Hematopoietic multipotent progenitor cell (in vitro differentiated cells): ENCODE data around the gene ANGPT4. TPM values are rescaled to one million over a fixed set of nuclear protein-coding genes. Genes with fewer than 3 reads are reported as not detected.
"Not testable (repeated sequence)": the region's sequence is repeated elsewhere in the genome, so short reads cannot be mapped to it uniquely, and the experiment has no call there.

Source experiments
- DNase-seq, 3 donors: peaks; one replicate each; pipeline ENCODE4 v3.0.0-alpha.2; 2011 to 2015; ENCODE audit warnings: low read depth in 2 of 3, low spot score in 2 of 3
- total RNA-seq: library from RNA; depleted of rRNA; stranded (reverse); fragments of >200 nt; gene quantifications from one replicate; pipeline ENCODE4 v1.2.3, GENCODE V29; 2012

The ANGPT4 gene
- total RNA-seq, 1 donor, result not detected

DNA sequence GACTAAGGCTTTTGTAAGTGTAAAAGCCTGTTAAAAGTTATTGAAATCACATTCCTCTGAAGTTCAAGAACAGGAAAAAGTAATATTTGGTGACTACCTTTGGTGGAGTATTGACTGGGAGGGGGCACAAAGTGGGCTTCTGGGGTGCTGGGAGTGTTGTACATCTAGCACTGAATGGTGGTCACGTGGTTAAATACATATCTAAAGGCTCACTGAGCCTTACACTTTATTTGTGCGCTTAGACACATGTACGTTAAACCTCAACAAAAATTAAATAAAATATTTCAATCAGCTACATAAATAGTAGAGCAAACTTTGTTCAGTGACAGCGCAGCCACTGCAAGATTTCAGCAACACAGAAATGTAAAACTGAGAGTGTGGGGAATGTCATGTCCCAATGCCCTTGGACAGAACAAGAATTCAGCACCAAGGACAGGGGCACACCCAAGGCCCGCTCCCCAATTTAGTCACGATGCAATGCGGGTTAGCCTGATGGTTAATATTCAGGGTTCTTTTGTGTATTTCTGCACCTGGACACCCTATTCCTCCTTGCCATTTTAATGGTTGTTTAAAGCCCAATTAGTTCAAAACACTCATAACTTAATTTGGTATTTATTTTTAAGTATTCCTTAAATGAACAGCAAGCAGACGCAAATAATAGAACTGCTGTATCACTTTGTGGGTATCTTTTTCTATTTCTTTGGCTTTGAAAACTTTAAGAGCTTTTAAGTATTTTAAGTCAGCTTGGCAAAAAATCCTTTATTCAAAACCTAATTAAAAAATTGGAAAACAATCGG lies 37.4 kb downstream of the ANGPT4 start:
- peak in 2 of 3 donors; percentile 35 to 64 for DNase-seq

DNA sequence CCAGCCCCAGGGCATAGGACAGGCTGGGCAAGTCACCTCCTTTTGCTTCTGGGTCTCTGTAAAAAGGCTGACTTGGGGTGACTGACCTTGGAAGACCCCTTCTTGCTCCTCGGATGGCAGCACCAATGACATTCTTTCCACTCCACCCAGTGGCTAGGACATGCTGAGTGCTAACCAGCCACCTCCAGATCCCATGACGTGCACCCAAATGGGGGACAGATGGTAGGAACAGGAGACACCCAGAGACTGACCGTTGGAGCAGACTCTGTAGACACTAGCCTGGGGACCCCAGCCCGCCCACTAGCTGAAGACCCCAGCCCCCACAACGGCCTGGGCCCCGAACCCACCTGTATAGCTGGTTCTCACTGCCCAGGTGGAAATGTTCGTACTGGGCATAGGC lies 38.3 kb downstream of the ANGPT4 start:
- no peak for DNase-seq

DNA sequence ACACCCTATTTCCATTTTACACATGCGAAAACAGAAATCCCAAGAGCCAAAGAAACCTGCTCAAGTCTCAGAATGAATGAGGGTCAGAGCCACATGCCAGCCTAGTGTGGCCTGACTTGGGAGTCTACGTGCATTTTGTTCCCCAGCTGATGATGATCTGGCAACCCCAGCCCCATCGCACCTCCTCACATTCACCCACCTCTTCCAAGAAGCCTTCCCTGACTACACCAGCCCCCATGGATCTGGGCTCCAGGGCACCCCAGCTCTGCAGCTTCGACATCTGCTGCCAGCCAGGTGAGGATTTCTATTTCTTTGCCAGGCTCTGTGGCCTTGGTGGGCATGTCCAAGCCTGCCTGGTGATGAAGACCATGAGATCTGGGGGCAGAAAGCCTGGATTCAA lies 41.0 kb downstream of the ANGPT4 start:
- DNase-seq, result no peak

DNA sequence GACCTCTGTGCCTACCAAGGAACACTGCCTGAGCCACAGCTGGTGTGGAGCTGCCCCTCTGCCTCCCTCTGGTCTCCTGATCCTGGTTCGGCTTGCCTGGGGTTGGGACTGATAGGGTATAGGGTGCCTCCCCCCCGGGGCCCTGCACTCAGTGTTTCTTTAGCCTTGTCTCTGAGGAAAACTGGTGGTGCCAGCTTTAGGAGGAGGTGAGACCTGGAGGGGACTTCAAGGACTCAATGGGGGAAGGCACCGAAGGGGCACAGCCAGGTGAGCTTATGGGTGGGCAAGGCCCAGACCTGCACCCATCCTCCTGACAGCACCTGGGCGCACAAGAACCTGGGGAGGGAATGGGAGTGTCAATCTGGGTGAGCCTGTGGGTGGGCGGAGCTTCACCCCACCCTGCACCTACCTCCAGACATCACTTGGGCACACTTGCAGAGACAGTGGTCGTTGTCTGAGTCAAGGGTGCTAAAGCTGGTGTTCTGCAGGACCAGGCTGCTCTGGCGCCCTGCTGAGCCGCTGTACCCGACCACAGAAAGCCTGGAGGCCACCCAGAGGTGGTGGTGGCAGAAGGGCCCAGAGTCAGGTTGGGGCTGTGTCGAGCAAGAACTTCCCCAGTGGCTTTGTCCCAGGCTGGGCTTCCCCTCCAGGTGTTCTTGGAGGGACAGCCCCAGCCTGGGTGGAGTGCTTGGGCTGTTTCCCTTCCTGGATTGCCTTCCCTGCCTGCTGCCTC lies 42.1 kb downstream of the ANGPT4 start:
- no peak for DNase-seq

DNA sequence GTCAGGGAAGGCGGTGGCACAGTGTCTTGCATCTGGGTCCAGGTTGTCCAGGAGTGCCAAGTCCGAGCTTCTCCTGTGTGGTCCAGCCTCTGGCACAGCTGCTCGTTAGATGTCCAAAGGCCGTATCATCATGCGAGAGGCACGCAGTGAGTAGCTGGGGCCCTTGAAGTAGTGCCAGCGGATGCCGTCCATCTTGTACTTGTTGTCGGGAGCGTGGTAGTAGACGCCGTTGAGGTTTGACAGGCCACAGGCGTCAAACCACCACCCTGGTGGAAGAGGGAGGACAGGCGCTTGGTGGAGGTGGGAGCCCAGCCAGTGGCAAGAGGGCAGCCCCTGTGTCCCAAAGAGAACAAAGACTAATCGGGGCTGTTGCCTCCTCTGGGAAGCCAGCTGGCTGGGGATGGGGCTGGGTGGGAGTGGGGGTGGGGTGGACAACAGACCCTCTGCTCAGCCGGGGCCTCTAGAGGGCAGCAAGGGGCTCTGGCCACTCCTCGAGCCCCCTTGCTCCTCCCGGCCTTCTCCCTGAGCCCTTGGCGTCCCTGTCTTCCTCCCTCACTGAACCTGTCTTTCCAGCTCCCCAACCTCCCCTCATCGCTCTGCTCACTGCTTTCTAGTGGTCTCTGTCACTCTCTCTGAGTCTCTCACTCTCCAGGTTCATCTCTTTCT lies 43.1 kb downstream of the ANGPT4 start:
- DNase-seq, result no peak

DNA sequence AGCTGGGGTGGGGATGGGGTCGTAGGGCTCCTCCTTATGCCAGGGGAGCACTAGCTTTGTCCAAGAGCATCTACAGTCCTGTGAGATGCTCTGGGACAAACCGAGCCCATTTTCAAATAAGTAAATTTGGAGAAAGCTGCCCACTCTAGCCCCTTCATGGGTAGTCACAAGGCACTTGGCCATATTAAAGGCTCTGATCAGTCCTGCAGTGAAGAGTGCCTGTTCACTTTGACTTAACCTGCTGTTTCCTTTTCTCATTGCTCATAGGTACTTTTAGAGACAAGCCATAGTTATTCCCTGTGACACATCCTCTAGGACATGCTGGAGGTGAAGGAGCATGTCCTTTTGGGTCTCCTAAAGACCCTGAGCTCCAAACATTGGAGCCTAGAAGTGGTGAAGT lies 44.2 kb downstream of the ANGPT4 start:
- DNase-seq, result no peak

DNA sequence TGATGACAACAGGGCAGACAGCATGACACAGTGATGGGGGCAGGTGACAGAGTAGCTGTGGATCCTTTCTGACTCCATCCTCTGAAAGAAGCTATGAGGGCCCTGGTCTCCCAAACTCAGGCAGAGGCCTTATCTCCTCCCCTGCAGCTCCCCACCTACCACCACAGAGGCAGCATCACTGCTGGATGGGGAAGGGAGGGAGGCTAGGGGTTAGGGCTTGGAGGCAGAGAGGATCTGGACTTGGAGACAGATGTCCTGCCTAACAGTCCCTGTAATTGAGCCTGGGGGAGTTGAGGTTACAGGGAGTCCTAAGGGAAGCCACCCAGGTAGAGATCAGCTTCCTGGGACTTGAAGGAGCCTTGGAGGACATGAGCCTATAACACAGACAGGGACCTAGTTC lies 44.7 kb downstream of the ANGPT4 start:
- no peak for DNase-seq

DNA sequence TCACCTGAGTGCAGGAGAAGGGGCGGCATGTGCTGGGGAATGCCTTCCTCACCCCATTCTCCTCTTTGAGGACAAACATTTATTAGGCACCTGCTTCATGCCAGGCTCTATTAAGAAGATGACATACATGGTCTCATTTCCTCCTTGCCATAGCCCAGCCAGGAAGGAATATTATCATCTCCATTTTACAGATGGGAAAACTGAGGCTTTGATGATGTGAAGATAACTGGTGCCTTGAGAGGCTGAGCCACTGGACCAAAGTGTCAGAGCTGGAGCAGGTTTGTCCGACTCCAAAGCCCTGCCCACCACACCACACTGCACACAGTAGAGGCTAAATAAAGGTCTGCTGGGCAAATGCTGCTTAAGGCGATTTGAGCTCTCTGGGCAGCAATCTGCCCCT lies 45.4 kb downstream of the ANGPT4 start:
- no peak for DNase-seq

DNA sequence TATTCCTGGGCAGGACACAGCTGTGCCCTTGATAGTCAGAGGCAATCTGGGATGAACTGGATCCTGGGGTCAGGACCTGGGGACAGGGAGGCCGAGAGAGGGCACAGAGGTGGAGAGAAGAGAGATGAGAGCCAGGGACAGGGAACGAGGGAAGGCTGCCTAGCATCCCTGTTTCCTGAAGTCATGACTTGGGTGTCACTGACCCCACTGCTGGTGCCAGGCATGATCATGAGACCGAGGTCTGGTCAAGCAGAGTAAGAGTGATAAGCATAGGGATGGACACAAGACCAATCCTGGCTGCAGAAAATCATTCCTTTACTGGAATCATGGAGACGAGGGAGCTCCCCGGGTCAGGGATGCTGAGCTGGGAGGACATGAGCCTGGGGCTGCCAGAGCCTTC lies 46.5 kb downstream of the ANGPT4 start:
- no peak for DNase-seq

DNA sequence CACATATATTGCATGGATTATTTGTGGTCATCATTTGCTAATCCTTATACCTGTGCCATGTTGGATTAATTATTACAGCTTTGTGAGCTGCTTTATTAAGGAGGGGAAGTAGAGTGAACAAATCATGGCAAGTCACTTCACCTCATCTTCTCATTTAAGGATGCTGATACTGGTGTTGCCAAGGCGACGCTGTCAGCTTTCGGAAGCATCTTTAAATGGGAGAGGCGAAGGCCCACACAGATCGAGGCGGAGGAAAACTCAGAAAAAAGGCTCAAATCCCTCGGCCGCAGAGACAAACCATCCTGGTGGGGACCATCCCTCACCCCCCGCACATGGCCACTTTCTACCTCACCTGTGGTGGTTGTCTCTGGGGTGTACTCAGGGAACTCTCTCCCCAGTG lies 47.9 kb downstream of the ANGPT4 start:
- no peak for DNase-seq

DNA sequence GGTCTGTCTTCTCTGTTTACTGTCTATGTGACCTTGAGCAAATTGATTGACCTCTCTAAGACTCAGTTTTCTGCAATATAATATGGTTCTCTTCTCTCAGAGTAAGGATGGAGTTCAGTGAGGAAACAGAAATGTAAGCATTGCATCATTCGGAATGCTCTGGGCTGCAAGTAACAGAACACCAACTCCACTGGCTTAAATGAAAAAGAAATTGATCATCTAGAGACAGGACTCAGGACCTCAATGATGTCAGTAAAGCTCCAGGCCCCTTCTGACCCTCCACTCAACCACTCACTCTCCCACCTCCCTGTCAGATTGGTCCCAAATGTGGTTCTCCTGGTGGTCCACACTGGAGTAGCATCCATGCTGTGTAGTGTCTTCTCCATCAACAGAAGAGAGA lies 50.7 kb downstream of the ANGPT4 start:
- no peak for DNase-seq

DNA sequence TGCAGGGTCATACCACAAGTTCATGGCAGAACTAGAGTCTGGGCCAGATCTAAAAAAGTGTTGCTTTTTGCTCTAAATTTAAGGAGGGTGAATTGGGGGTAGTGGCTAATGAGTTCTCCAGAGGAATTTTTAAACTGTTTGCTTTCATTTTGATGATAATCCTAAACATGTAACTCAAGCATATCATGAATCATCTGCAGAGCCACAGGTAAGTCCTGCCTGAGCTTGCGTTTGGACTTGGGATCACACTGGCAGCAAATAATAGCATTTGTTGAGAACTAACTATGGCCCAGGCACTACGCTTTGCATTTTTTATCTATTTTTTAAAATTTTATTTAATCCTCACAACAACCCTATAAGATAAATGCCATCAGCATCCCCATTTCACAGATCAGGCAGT lies 55.2 kb downstream of the ANGPT4 start:
- no peak for DNase-seq

DNA sequence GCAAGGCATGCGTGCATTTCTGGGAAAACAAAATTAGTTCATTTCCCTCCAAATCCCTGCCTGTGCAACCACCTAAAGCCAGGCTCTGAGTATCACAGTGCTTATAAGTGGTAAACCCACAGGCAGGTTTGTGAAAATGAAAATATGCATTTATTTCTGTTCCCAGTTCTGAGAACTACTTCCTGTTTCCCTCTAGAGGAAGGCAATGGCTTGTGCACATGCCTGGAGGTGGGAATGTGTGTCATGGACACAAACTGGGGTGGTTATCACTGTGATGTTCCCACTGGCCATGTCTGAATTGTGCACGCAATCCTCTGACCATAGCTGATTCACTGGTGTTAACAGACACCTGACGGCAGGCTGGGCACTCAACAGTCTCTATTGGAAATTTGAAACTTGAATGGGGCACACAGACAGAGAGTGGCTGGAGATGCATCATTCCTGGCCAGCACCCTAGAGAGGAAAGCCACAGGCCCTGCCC lies 56.3 kb downstream of the ANGPT4 start:
- no peak for DNase-seq

DNA sequence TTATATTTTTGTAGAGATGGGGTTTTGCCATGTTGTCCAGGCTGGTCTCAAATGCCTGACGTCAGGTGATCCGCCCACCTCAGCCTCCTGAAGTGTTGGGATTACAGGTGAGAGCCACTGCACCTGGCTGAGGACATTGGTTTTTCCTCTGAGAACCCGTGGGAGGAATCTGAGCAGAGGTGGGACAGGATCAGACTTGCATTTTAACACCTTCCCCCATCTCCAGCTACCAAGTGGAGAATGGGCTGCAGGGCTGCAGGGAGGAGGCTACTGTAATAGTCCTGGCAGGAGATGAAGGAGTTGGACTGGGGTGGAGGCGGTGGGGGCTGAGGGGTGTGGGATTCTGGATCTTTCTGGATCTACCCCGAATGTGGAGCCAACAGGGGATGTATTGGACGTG lies 58.1 kb downstream of the ANGPT4 start:
- no peak for DNase-seq

DNA sequence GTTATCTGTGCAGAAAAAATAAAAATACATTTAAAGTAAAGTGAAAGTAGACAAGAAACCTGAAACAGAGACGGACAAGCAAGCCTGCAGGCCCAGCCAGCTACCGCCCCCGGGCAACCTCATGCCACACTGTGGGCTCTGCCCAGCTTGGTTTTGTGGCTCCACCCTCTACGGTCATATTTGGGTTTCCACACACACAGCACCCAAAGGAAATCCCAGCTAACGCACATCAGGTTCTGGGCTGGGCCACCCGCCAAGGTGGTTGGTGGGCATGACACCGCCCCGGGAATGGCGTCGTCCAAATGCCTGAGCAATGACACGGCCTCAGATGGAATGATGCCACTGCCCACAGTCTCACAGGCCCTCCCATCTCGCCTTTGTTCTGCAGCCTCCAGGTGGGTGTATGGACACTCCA lies 59.8 kb downstream of the ANGPT4 start:
- peak in 1 of 3 donors; percentile 58 for DNase-seq

DNA sequence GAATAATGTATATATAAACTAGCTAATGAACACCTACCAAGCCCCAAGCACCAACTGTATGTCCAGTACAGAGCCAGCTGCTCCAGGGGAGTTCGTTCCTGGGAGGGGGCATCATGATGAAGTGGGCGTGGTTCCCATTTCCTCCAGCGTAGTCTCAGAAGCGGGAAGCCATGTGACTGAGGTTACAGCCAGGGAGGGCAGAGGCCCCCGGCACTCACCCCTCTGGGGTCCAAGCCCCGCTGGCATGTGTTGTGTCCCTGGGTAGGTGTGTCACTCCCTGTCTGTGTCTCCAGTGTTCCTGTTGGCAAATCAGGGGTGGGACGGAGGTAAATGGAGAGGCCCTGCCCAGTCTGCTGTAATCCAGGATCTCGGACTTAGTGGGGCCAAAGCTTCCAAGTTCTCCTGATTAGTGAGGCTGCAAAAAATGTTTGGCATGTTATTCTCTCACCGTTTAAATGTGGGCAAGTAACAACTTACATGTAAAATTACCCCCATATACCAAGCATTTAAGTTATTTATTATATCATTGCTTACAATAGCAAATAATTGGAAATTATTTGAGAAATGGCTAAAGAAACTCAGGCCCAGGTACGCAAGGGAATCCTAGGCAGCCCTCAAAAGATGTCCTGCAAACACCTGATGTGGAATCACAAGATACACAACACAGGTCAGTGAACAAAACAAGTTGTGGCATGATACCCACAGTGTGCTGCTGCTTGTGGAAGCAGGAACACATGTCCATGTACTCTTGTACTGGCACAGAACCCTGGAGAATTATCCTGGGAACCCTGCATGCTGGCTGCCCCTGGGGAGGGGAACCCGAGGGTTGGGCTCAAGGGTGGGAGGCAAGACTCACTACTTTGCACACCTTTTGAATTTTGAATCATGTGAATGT lies 60.4 kb downstream of the ANGPT4 start:
- DNase-seq, result peak in 1 of 3 donors; percentile 28

DNA sequence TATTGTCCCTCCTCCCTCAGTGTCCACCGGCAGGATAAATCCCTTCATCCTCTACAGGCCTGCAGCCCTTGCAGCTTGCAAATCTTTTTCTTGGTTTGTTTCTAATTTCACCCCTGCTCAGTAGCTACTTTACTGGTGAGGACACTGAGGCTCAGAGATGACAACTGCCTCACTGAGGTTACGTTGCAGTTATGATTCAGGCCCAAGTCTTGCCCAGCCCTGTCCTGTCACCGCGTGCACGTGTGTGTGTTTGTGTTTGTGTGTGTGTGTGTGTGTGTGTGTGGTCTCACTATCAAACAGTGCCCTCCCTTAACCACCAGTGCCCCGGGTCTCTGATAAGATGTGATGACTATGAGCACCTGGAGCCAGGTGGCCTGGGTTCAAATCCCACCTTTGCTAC lies 61.5 kb downstream of the ANGPT4 start:
- DNase-seq, result no peak

DNA sequence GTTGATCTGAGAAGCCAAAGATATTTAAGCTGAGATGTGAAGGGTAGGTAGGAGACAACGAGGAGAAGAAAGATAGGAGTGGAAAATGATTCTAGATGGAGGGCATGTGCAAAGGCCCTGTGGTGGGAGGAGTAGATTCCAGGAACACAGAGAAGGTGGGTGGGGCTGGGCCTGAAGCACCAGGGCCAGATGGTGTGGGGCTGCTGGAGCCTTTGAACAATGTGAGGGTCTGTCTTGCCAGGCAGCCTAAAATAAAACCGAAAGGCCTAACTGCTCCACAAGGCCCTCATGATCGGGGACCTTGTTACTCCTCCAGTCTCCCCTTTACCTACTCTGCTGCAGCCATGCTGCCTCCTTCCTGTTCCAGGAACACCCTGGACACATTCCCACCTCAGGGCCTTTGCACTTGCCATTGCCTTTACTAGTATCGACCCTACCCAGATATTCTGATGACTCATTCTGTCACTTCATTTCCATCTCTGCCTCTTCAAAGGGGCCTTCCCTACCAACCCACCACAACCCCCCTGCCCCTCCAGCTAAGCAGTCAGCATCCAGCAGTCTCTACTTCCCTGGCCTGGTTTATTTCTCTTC lies 62.6 kb downstream of the ANGPT4 start:
- DNase-seq, result no peak

DNA sequence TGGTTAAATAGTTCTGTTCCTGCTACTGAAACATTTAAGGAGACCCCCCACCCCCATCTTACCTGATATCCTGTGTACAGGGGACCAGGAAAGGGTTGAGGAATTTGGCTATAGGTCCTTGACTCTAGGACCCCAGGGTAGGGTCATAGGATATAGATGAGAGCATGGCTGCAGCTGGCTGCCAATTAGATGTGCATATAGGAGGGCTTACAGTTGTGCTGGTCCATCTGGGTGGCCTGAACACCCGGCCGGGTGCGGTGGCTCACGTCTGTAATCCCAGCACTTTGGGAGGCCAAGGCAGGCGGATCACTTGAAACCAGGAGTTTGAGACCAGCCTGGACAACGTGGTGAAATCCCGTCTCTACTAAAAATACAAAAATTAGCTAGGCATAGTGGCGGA lies 67.4 kb downstream of the ANGPT4 start:
- not testable (repeated sequence) for DNase-seq

DNA sequence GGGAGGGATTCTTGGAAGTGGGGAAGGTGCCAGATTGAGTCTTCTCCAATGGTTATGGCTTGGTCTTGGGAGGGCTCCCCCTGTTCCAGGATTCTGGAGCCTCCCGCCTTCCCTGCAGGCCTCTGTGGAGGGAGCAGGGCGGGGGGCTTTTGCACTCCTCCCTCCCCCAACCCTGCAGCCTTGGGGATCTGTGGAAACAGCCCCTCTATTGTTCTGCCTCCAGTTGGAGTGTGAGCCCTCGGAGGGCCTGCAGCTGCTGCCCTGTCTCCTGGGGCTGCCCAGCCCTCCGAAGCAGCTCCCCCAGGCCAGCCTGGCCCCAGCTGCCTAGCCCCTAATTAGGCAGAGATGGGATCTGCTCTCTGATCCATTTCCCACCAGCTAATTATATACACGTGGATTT lies 67.9 kb downstream of the ANGPT4 start:
- no peak for DNase-seq
